CD4-positive, alpha-beta T cell treated with Interleukin-2 at 100 ng/mL for 4 hours (primary cell): ENCODE results near the gene EGFL6.
"Not testable (repeated sequence)": the region's sequence is repeated elsewhere in the genome, so short reads cannot be mapped to it uniquely, and the experiment has no call there.

Experiments
- DNase-seq: peaks from one replicate; pipeline ENCODE4 v3.0.0-alpha.2; 2020; ENCODE audit warnings: low spot score

EGFL6 gene

DNA sequence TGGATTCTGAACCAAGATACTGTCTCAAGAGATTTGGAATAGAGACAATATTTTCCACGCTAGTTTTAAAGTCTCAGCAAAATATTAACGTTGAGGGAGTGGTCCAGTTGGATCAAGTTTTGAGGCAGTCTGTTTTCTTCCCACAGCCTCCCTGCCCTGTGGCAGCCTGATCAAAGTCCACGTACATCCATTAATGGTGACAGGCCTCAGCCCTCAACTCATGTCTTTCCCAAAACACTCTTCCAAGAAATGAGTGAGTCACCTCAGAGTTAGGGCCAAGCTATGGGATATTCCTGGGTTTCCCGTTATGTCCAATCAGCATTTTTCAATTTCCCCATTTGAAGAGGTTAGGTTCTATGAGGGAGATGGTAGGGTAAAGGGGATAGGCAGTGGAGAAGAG, 28.5 kb downstream of the EGFL6 start:
- DNase-seq = no peak

DNA sequence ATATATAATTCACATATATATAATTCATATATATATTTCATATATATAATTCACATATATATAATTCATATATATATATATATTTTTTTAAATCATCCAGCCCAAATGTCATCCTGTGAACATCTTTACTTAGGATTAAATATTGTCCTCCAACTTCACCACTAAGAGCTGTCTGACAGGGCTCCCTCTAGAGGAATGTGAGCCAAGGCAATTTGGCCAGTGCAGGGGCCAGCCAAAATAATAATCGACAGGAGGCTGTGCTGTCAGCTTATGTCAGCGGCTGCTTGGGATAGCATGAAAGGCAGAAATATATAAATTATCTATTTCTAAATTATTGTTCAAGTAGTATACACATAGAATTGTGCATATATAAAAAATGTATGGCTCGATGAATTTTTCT, 29.5 kb downstream of the EGFL6 start:
- no peak for DNase-seq

DNA sequence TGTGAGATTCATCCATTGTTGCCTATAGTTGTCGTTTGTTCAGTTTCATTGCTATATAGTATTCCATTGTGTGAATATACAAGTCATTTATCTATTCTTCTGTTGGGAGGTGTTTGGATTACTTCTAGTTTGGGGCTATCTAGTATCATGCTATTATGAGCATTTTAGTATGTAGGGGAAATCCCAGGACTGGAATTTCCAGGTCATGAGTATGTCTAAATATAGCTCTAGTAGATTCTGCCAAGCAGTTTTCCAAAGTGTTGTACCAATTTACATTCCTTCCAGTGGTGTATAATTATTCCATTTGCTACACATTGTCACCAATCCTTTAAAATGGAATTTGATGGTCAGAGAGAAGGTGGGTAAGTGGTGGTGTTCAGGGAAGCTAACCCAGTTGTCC, 30.1 kb downstream of the EGFL6 start:
- DNase-seq = no peak

DNA sequence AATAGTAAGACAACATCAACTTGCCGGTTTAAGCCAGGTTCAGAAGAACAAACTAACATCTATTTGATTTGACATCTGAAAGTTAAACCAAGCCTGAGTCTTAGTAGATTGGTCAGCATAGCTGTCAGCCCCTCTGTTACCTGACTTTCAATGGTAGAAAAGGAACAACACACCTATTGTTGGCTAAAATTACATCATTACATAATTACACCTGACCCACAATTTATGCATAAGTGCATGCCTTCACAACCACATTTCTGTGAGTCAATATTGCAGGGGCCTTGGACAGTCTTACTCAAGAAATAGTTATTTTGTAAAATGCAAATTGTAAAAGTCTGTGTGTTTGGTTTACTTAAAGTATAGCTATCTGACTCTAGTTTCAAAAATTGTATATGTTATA, 36.2 kb downstream of the EGFL6 start:
- DNase-seq = no peak

DNA sequence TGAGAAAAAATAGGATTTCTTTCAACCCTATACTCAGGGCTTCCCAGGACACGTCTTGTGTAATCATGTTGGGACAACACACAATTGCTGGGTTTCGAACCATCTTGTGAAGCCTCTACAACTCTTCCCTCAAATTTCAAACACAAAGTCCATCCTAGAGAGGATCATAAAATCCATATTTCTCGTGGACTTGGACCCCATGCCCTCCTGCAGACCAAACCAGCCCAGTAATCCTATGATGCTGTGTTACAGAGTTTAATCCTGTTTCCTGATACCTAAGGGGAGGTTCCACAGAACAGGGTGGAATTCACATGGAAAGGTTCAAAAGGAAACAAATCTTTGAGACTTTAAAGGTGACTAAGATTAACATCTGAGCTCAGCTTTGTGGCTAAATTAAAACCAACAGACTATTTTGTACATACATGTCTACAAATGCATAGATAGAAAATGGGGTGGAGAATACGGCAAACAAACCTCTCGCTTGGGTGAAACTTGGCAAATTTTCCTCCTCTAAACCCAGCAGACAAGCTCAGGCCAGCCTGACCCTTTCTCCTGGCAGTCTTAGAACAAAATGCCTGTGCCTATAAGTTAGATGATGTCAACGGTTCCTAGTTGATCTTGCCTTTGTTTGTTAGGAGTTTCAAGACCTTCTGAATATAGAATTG, 38.1 kb downstream of the EGFL6 start:
- no peak for DNase-seq

DNA sequence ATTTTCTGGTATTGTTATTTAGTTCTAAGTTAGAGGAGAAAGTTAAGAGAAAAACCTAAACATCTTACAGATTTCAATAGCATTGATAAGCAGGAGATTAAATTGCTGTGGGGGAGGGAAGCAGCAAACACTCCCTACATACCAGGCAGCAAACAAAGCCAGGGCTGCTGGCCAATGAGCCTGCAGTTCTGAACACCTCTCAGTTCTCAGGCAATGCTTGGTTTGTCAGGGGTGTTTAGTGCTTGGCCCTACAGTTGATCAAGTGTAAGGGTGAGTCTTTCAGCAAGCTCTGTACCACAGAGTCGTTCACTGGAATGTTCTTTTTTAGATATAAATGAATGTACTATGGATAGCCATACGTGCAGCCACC, 38.6 kb downstream of the EGFL6 start:
- no peak for DNase-seq

DNA sequence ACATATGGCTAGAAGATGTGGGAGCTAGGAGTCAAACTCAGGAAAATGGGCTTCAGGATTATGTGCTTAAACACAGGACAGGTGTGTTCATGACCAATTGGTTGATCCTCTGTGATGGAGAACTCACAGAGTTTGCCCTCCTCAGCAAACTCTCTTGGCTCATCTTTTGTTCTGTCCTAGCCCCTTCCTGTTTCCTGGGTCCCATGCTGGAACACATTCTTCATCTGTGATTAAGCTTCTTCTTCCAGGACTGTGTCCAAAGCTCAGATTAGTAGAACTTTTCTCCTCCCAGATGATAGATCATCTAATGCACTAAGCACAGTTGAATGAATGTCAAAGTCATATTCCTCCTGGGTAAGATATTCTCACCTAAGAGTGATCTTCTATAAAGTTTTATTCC, 44.8 kb downstream of the EGFL6 start:
- no peak for DNase-seq

DNA sequence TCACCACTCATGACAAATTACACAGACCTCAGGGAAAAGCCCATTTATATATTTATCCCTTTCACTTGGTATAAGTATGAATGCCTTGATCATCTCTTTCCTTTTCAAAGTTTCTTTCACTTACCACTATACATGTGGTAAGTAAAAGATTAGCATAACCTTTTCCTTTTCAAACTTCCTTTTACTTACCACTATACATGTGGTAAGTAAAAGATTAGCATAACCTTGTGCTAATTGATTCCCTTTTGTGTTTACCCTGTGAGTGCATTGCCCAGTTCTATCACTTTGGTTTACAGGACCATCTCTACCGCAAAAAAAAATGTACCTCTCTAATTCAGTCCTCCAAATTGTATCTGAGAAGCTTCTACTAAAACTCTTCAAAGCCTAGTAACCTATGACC, 50.8 kb downstream of the EGFL6 start:
- no peak for DNase-seq

DNA sequence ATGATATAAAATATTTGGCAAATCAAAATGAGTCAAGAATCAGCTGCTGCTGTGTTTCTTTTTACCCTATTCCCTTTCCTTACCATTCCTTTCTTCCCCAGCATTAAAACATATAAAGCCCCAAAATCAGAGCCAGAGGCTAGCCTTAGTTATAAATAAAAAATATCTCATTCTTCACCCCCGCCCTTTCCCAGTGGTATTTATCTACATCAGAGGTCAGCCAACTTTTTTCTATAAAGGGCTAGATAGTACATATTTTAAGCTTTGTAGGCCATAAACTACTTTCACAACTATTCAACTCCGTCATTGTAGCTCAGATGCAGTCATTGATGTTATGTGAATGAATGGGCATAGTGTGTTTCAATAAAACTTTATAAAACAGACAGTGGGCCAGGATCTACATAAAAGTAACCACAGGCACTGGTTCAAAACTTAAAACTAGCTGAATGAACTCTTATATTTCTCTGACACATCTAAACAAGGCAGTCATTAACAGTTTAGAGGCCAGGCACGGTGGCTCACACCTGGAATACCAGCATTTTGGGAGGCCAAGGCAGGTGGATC, 53.1 kb downstream of the EGFL6 start:
- DNase-seq = no peak

DNA sequence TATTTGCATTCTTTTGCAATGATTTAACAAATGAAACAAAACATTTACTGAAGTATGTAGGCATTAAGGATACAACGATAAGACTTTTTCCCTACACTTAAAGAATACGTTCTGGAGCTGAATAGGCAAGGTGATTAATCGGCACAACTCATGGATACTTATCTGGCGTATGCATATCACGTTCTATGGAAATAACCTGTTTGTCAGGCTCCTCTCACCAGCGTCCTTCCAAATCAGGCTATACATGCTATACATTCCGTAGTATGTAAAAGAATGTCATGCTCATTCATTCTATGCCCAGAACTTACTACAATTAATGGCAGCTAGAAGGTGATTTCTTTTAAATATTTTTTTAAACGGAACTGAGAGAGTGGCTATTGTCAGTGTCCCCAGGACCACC, 57.9 kb downstream of the EGFL6 start:
- DNase-seq = no peak

DNA sequence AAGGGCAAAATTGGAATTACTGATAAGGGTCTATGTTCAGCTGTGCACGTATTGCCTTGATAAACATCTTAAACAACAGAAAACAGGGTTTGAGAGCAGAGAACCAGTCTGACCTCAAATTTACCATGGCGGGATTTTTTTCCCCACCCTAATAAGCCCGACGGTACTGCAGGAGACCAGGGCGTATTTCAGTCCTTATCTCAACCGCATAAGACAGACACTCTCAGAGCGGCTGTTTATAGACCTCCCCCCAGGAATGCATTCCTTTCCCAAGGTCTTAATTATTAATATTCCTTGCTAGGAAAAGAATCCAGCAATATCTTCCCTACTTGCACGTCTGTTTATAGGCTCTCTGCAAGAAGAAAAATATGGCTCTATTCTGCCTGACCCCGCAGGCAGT, 67.8 kb downstream of the EGFL6 start:
- DNase-seq = not testable (repeated sequence)

DNA sequence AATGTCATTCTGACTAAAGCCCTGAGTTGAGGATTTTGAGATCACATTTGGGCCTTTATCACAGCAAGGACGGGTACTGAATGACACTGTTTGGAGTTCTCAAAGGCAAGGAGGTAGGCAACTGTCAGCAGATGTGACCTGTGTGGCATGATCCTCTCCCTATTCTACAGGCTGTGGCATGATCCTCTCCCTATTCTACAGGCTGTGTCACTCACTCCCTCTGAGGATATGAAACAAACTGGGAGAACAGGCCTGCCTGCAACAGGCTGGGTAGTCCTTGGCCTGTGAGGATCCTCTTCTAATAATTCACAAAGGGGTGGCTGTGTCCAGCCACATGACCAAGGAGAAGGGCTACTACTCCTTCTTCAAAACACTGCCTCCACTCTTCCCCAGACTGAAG, 68.6 kb downstream of the EGFL6 start:
- DNase-seq = no peak

DNA sequence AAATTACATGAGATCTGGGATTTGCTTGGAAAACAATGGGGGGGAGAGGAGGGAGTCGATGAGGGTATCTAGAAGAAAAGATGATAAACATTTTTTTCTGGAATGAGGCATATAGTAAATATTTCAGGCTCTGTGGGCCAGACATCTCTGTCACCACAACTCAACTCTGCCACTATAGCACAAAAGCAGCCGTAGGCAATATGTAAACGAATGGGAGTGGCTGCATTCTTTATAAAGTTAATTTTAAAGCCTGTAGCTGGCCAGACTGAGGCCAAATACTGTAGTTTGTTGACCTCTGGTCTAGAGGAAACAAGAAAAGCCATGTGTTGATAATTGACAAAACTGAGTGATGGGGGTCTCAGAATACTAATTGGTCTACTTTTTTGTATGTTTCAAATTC, 69.4 kb downstream of the EGFL6 start:
- DNase-seq = no peak

DNA sequence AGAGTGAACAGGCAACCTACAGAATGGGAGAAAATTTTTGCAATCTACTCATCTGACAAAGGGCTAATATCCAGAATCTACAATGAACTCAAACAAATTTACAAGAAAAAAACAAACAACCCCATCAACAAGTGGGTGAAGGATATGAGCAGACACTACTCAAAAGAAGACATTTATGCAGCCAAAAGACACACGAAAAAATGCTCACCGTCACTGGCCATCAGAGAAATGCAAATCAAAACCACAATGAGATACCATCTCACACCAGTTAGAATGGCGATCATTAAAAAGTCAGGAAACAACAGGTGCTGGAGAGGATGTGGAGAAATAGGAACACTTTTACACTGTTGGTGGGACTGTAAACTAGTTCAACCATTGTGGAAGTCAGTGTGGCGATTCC, 72.3 kb downstream of the EGFL6 start:
- not testable (repeated sequence) for DNase-seq

DNA sequence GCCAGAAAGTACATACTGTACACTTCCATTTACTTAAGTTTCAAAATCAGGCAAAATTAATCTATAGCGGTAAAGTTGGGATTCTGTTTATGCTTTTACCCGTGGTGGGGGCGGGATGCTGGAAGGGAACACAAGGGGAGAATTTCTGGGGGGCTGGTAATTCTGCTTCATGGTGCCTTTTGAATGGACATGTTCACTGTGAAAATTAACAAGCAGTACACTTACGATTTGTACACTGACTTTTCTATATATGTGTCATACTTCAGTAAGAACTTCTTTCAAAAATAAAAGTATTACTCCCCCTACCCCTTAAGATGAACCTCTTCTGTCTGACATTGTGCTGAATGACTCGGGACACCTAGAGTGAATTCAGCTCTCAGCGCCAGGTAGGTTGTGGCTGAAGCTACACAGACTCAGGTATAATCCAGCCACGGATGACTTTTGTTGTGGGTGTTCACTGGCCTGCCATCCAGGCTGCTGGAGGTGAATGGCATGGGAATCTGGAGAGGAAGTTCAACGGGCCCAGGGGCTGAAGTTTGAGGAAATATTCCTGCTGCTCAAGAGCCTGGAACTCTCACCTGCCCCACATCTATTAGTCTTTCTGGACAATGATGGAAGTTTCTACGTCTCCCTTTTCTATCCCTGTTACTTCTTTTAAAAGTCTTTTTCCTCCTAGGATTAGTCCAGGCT, 76.2 kb downstream of the EGFL6 start:
- DNase-seq = no peak

DNA sequence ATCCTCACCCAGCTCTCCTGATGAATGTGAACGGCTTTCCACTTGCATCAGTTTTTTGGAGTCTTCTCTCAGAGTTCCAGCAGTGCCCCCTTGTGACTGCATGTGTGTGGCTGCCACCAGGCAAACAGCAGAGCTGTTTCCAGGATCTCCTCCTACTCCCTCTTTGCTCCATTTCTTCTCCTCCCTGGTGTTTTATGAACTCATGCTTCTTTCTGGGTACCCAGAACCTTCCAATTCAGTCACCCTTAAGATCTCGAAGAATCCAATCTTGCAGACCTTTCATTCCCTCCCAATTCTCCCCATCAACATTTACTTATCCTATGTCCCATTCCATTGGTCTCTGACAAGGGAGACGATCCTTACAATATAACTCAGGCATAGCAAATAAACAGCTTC, 76.8 kb downstream of the EGFL6 start:
- peak; percentile 33 for DNase-seq

DNA sequence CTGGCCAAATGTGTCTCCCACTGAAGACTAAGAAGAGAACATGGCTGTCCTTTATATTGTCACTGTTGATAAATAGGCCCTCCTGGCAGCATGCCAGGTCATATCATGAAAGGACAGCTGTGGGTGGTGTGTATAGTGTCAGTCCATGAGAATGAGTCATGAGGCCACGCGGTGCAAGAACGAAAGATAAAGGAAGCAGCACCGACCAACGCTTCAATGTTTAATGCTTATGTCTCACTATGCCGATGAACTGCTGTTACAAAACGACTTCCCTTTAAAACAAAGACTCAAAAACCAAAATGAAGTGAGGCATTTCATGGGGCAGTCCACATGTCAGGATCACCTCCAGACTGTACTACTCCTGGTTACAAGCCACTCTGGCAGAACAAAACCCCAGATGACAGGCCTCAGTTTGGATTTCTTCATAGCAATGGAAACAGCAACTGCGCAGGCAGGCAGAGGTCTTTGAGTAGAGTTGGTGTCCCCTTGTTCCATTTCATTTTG, 78.4 kb downstream of the EGFL6 start:
- DNase-seq = peak; percentile 82

DNA sequence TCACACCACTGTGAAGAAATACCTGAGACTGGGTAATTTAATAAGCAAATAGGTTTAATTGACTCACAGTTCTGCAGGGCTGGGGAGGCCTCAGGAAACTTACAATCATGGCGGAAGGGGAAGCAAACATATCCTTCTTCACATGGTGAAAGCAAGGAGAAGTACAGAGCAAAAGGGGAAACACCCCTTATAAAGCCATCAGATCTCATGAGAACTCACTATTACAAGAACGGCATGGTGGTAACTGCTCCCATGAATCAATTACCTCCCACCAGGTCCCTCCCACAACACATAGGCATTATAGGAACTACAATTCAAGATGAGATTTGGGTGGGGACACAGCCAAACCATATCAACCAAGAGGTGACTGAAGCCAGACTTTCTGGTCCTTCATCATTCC, 78.9 kb downstream of the EGFL6 start:
- DNase-seq = not testable (repeated sequence)

DNA sequence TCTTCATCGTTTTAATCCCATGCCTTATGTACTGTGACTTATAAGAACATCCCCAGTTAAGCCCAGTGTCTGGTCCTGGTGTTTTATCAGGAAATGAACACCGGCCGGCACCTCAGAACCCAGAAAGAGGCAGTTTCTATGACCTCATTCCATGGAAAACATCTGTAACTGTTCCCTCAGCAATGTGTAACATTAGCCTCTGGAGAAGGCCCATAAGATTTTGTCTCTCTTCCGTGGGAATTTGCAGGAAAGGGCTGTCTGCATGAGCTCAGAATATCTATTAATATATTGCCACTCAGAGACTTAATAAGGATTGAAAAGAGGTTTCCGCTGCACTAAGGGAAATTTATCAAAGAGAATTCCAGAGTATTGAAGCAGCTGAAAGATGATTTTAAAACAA, 80.4 kb downstream of the EGFL6 start:
- no peak for DNase-seq

DNA sequence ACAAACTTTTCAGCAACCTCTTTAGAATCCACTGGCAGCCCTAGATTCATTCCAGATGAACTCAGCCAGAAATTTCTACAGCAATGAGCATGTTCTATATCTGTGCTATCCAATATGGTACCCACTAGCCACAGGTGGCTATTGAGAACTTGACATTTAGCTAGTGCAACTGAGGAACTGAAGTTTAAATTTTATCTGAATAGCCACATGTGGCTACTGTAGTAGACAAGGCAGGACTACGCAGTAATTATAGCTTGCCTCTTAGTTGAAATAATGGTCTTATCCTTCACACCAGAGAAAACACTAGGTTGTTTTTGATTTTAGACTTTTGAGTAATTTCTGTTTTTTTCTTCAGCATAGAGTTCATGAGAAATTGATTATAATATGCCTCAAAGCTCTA, 80.9 kb downstream of the EGFL6 start:
- DNase-seq = no peak

DNA sequence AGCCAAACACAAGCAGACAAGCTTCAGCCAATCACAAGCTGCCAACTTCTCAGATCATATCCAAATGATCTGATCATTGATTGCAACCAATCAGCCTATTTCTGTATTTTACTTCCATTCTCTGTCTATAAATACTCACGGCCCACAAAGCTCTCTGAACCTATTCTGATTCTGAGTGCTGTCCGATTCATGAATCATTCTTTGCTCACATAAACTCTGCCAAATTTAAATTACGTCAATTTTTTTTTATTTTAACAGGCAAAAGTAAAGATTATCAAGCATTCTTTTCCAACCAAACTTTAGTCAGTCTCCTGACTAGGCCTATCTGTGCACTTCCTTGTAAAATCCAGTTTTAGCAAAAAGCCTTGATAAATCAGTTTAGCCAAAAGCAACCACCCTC, 81.7 kb downstream of the EGFL6 start:
- no peak for DNase-seq

DNA sequence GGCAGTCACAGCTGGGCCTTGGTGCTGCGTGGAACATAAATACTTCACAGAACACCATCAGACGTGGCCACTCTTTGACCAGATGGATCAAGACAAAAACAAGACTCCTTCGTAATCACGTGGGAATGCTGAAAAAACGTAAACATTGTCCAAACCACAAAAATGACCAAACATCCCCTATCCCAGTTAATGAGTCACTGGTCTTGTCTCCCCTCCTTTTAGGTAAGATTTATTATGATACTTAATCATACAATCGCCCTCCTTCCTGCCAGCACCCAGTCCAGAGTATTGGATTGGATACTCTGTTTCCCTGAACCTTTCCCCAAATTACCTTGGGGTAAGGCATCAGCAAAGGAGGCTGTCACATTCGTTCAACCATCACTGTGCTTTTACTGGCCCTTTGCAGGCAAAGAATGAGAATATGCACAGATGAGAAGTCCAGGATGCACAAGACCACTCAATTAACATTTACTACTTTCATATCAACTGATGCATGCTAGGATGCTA, 82.9 kb downstream of the EGFL6 start:
- no peak for DNase-seq
